GM03348 (cell line): ENCODE data around the gene LAIR1.

Experiments
- DNase-seq: peaks from one replicate; pipeline ENCODE4 v3.0.0; 2012; ENCODE audit warnings: low spot score

LAIR1 gene

DNA sequence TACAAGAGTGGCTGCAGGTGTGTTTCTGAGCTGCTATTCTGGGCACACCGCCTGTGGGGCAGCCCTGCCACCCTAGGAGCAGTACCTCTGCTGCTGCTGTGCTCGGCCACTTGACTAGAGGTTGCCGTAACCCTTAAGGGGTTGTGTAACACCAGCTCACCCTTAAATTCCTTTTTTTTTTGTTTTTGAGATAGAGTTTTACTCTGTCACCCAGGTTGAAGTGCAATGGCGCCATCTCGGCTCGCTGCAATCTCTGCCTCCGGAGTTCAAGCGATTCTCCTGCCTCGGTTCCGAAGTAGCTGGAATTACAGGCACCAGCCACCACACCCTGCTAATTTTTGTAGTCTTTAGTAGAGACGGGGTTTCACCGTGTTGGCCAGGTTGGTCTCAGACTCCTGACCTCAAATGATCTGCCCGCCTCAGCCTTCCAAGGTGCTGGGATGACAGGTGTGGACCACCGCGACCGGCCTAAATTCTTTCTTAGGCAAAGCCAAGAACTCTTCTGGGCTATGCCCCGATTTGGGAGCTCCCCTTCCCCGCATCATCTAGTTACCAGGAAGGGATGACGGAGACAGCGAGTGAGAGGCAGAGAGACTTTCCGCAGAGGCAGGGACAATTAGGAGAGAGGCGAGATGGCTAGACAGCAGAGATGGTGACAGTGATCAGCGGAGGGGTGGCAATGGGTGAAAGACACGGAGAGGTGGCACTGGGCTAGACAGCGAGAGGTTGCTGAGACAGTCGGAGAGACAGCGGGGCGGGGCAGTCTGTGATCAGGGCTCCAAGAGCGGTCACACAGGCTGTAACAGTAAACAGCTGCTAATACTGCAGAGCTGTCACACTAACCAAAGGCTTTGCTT, 47.4 kb downstream of the LAIR1 start:
- DNase-seq: no peak

DNA sequence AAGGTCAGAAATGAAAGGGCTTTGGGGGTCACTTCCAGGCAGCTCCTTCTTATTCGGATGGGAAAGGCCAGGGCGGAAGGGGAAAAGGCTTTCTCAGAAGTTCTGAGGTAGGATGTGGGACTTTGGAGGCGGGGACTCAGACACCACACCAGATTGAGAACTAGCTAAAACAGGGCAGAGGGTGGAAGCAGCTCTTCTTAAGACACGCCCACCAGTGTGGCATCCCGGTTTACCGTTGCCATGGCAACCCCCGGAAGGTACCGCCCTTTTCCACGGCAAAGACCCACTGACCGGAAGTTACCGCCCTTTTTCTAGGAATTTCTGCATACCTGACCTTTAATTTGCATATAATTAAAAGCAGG, 48.0 kb downstream of the LAIR1 start:
- DNase-seq: no peak

DNA sequence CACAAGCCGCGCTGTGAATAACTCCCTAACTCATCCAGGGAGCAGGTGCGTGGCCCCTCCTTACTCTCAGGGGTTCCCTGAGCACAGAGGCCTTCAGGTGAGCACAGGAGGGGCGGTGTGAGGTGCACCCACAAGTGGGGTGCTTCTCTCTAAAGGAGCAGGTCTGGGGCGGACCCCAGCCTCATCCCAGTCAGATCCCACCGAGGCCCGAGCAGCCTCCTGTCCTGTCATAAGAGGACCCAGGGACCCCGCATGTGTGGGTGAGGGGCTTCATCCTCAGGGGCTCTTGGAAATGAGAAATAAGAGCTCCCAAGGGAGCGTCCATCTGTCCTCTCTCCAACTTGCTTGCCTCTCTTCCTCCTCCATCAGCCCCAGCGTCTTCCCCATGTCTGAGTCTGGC, 48.8 kb downstream of the LAIR1 start:
- DNase-seq: no peak

DNA sequence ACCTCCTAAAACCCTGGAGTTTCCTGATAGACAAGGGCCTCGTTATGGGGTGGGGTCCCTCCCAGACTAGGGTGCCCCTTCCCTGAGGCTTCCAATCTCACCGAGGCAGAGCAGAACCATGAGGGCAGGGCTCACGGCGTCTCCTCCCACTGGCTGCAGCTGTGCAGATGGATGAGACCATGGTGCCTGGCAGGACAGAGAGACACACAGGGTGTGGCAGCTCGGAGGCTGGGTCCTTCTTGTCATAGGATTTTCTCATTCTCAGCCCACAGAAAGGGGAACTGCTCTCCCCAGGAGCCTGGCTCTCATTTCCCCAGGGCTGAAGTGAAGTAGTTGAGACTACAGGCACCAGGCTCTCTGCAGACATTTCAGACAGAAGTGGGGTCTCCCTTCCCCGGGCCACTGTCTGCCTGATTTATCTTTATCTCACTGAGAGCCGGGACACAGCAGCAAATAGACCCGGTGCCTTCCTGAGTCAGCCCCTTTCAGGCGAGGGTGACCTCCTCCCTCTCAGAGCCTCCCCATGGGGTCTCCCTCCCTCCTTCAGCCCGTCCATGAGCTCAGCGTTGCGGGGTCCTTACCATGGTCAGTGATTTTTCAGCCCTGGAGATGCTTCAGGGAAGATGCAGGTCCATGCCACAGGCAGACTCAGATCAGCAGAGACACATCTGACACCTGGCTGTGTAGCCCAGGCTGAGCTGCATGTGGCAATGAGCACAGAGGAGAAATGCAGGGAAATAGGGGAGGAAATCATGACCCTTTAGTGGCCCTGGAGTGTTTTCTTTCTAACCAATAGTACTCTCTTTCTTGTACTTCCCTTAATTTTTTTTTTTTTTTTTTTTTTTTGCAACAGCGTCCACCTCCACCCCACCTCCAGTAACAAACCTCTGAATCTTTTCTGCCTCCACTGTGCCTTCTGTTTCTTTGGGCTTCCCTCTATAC, 52.0 kb downstream of the LAIR1 start, which contains the start of gene LILRA5:
LILRA5 (minus strand) TSS at position 731 of the 942 bp plus-strand sequence; CDS start at position 584, 147 bp downstream.
- no peak for DNase-seq

DNA sequence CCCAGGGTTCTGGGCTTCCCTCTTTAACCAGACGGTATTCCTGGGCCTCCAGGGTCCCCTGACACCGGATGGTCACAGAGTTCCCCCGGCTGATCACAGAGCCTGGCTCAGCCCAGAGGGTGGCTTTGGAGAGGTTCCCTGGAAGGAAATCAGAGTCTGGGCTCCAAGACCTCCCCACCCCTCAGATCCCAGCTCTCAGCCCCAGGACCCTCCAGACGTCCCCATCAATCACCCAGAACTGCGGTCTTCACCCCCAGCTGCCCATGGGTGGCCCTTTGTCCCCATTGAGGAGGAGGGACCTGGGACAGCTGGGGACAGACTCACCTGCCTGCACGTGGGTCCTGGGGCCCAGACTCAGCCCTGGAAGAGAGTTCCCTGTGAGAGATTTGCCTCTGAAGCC, 52.7 kb downstream of the LAIR1 start:
- no peak for DNase-seq

DNA sequence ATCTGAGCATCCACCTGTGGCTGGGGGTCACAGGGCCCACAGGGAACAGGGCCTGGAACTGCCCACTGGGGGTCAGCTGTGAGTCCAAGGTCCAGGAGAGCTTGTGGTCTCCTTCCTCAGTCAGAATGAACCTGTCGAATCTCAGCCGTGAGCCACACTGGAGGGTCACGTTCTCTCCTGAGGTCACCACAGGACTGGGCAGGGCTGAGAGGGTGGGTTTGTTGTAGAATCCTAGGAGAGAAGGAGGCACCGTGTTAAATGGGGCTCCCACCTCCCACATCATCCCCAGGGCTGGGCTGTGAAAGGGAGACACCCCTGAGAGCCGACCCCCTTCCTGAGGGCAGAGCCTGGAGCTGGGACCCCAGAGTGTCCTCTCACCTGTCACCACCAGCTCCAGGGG, 53.2 kb downstream of the LAIR1 start:
- DNase-seq: no peak

DNA sequence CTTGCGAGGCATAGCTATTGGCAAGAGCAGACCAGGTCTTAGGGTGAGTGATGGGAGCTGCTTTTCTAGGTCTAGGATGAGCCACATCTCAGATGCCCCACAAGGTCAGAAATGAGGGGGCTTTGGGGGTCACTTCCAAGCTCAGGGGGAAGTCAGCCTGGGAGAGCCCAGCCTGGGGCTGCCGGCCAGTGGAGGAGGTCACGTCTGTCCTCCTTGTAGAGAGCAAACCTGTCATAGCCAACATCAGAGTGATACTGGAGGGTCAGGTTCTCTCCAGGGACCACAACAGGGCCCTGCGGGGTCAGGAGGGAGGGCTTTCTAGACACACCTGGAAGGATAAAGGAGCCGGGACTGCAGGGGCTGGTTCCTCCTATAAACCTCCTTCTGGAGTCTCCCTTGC, 54.2 kb downstream of the LAIR1 start:
- DNase-seq: no peak

DNA sequence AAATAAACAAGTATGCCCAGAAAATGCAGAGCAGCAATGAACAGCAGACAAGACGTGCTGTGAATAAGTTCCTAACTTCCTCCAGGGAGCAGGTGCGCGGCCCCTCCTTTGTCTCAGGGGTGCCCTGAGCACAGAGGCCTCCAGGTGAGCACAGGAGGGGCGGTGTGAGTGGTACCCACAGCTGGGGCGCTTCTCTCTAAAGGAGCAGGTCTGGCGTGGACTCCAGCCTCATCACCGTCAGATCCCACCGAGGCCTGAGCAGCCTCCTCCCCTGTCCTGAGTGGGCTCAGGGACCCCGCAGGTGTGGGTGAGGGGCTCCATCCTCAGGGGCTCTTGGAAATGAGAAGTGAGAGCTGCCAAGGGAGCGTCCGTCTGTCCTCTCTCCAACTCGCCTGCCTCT, 54.9 kb downstream of the LAIR1 start:
- DNase-seq: no peak

DNA sequence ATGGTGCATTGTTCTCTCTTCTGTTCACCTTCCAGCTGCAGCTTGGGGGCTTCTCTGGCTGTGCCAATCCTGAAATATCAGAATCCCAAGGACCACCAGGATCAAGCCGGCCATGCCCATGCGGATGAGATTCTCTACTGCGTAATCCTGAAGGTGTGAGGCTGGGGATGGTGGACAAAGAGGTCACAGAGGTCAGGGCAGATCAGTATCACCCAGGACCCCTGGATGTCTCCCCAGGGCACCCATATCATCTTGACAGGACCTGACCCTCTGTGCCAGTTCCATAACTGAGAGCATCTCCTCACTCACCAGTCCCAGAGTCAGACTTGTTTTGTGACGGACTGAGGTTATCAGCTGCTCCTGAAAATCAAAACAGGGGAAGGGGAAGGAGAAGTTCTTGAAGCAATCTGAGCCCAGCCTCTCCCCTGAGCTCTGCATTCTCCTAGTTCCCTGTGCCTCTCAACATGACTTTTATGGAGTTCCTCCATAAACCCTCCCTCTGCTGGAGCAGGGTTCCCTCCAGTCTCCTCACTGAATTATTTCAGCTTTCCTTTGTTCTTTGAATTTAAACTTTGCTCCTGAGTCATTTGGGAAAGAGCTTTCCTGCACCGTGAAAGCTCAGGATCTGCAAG, 57.2 kb downstream of the LAIR1 start:
- no peak for DNase-seq

DNA sequence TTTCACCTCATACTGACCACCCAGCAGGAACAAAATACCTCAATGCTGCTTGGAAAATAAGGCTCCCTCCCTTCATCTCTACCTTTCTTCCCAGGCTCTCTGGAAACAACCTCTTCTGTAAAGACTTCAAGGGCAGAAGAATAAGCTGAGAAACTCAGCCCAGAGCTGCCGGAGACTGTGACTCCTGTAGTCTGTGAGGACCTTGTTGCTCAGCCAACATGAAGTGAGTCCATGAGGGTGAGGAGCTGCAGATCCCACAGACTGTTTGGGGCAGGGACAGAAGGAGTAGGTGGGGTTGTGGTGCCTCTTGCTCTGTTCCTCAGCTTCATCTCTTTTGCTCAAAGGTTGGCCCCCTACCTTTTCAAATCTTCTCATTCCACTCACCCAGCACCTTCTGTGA, 59.6 kb downstream of the LAIR1 start:
- DNase-seq: no peak

DNA sequence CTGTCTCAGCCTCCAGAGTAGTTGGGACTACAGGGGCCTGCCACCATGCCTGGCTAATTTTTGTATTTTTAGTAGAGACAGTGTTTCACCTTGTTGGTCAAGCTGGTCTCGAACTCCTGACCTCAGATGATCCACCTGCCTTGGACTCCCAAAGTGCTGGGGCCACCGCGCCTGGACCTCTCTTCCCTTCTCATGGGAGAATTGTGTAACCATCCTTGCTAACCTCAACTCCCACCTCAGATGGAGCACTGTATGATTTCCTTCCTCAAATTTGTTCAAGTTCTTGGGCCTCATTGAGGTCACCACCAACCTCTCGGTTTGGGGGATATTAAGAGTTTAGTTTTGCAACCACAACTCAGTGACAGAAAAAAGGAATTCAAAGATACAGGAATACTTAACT, 62.5 kb downstream of the LAIR1 start:
- DNase-seq: no peak
